SK-N-SH treated with all-trans-retinoic acid at 6 μM for 48 hours (cell line): ENCODE results near the gene SAXO1.

ENCODE experiments used
- ATAC-seq: fragments of 200-7000 bp; cut with Tn5 transposase; 3 replicates; pipeline ENCODE4 v1.9.1; 2020; ENCODE audit warnings: mild to moderate bottlenecking, moderate library complexity
- ARNTL ChIP-seq: fragments of 450-650 bp; formaldehyde crosslinking; IDR thresholded peaks from 2 replicates; pipeline ENCODE4 v1.5.0; 2020; ENCODE audit warnings: low read depth, mild to moderate bottlenecking, moderate library complexity, borderline replicate concordance
- BACH2 ChIP-seq: fragments of 250-450 bp; sonication (Bioruptor Pico); IDR thresholded peaks from 2 replicates; pipeline ENCODE4 v1.9.0; 2021; ENCODE audit warnings: mild to moderate bottlenecking, borderline replicate concordance
- CSDC2 ChIP-seq: fragments of 250-450 bp; sonication (Bioruptor Pico); IDR thresholded peaks from 2 replicates; pipeline ENCODE4 v1.5.0; 2020; ENCODE audit warnings: mild to moderate bottlenecking, moderate library complexity
- ESRRG ChIP-seq: fragments of 250-450 bp; sonication (Bioruptor Pico); IDR thresholded peaks from 2 replicates; pipeline ENCODE4 v1.6.1; 2021; ENCODE audit warnings: mild to moderate bottlenecking
- GLIS3 ChIP-seq: fragments of 250-450 bp; sonication (Bioruptor Pico); IDR thresholded peaks from 2 replicates; pipeline ENCODE4 v1.5.0; 2020; ENCODE audit warnings: mild to moderate bottlenecking, moderate library complexity
- ISL1 ChIP-seq: fragments of 250-450 bp; sonication (Bioruptor Pico); IDR thresholded peaks from 2 replicates; pipeline ENCODE4 v2.1.2; 2022; ENCODE audit warnings: mild to moderate bottlenecking, moderate library complexity
- OSR1 ChIP-seq: fragments of 250-450 bp; sonication (Bioruptor Pico); IDR thresholded peaks from 2 replicates; pipeline ENCODE4 v1.8.0; 2022; ENCODE audit warnings: moderate library complexity, mild to moderate bottlenecking, inconsistent platforms
- RARB ChIP-seq: fragments of 250-450 bp; sonication (Bioruptor Pico); IDR thresholded peaks from 2 replicates; pipeline ENCODE4 v1.8.0; 2021; ENCODE audit warnings: mild to moderate bottlenecking, moderate library complexity
- SNAI2 ChIP-seq: fragments of 250-450 bp; sonication (Bioruptor Pico); IDR thresholded peaks from 2 replicates; pipeline ENCODE4 v1.5.0; 2020; ENCODE audit warnings: mild to moderate bottlenecking, moderate library complexity
- TCF4 ChIP-seq: fragments of 250-450 bp; sonication (Bioruptor Pico); IDR thresholded peaks from 2 replicates; pipeline ENCODE4 v1.8.0; 2021; ENCODE audit warnings: mild to moderate bottlenecking, moderate library complexity, borderline replicate concordance
- TOX ChIP-seq: fragments of 250-450 bp; sonication (Bioruptor Pico); IDR thresholded peaks from 2 replicates; pipeline ENCODE4 v1.8.0; 2021; ENCODE audit warnings: mild to moderate bottlenecking, moderate library complexity, borderline replicate concordance
- ZC3H10 ChIP-seq: fragments of 250-450 bp; sonication (Bioruptor Pico); IDR thresholded peaks from 2 replicates; pipeline ENCODE4 v1.5.1; 2021; ENCODE audit warnings: mild to moderate bottlenecking, moderate library complexity
- ZFP30 ChIP-seq: fragments of 450-650 bp; formaldehyde crosslinking; IDR thresholded peaks from 2 replicates; pipeline ENCODE4 v1.5.0; 2022; ENCODE audit warnings: mild to moderate bottlenecking, moderate library complexity
- ZNF565 ChIP-seq: fragments of 450-650 bp; formaldehyde crosslinking; conservative IDR thresholded peaks from 2 replicates; pipeline ENCODE4 v1.5.0; 2020; ENCODE audit warnings: low read depth, mild to moderate bottlenecking, moderate library complexity
- ZNF70 ChIP-seq: fragments of 450-650 bp; formaldehyde crosslinking; IDR thresholded peaks from 2 replicates; pipeline ENCODE4 v1.5.0; 2020; ENCODE audit warnings: mild to moderate bottlenecking, moderate library complexity
- ZNF8 ChIP-seq: fragments of 450-650 bp; formaldehyde crosslinking; IDR thresholded peaks from 2 replicates; pipeline ENCODE4 v1.5.0; 2020; ENCODE audit warnings: mild to moderate bottlenecking, moderate library complexity
- TF ChIP-seq, protein P1 (sequence below): fragments of 250-450 bp; sonication (Bioruptor Pico); IDR thresholded peaks from 2 replicates; pipeline ENCODE4 v1.5.0; 2020; ENCODE audit warnings: mild to moderate bottlenecking, moderate library complexity
- TF ChIP-seq, protein P2 (sequence below): fragments of 250-450 bp; sonication (Bioruptor Pico); IDR thresholded peaks from 2 replicates; pipeline ENCODE4 v1.5.1; 2021; ENCODE audit warnings: mild to moderate bottlenecking, moderate library complexity
- TF ChIP-seq, protein P3 (sequence below): fragments of 250-450 bp; sonication (Bioruptor Pico); IDR thresholded peaks from 2 replicates; pipeline ENCODE4 v1.5.1; 2020; ENCODE audit warnings: low read depth, mild to moderate bottlenecking, moderate library complexity
- TF ChIP-seq, protein P4 (sequence below): fragments of 250-450 bp; sonication (Bioruptor Pico); IDR thresholded peaks from 2 replicates; pipeline ENCODE4 v1.8.0; 2021; ENCODE audit warnings: low read depth, mild to moderate bottlenecking, moderate library complexity, borderline replicate concordance

Gene SAXO1, protein sequence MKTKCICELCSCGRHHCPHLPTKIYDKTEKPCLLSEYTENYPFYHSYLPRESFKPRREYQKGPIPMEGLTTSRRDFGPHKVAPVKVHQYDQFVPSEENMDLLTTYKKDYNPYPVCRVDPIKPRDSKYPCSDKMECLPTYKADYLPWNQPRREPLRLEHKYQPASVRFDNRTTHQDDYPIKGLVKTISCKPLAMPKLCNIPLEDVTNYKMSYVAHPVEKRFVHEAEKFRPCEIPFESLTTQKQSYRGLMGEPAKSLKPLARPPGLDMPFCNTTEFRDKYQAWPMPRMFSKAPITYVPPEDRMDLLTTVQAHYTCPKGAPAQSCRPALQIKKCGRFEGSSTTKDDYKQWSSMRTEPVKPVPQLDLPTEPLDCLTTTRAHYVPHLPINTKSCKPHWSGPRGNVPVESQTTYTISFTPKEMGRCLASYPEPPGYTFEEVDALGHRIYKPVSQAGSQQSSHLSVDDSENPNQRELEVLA

DNA sequence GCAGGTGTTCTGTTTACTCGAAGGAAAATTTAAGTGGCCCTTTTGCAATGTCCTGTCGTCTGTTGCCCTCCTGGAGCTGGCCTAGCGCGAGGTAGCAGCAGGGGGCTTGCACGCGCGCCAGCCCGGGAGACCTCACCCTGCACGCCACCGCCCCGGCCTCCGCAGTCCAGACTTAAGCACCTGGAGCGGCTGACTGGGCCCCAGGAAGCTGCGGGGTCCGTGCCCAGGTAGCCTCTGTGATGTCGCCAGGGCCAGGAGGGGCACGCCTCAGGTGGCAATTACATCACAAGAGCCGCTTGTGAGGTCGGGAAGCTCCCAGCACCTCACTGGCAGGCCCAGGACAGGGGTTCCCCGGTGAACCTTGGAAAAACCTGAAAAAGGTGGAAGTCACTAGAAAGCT, at the start of gene SAXO1:
TSS of gene SAXO1 (minus strand) at position 195 of the 400 bp plus-strand sequence. CDS start 301 bp downstream, outside the sequence.
- TF ChIP-seq ESRRG (CRISPR knock-in tag), result no peak
- no peak for TF ChIP-seq ZNF70 (CRISPR knock-in tag)
- TF ChIP-seq CSDC2 (CRISPR knock-in tag), result no peak
- no peak for TF ChIP-seq ARNTL
- TF ChIP-seq, protein P1, sequence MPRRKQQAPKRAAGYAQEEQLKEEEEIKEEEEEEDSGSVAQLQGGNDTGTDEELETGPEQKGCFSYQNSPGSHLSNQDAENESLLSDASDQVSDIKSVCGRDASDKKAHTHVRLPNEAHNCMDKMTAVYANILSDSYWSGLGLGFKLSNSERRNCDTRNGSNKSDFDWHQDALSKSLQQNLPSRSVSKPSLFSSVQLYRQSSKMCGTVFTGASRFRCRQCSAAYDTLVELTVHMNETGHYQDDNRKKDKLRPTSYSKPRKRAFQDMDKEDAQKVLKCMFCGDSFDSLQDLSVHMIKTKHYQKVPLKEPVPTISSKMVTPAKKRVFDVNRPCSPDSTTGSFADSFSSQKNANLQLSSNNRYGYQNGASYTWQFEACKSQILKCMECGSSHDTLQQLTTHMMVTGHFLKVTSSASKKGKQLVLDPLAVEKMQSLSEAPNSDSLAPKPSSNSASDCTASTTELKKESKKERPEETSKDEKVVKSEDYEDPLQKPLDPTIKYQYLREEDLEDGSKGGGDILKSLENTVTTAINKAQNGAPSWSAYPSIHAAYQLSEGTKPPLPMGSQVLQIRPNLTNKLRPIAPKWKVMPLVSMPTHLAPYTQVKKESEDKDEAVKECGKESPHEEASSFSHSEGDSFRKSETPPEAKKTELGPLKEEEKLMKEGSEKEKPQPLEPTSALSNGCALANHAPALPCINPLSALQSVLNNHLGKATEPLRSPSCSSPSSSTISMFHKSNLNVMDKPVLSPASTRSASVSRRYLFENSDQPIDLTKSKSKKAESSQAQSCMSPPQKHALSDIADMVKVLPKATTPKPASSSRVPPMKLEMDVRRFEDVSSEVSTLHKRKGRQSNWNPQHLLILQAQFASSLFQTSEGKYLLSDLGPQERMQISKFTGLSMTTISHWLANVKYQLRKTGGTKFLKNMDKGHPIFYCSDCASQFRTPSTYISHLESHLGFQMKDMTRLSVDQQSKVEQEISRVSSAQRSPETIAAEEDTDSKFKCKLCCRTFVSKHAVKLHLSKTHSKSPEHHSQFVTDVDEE (CRISPR knock-in tag), result no peak
- TF ChIP-seq, protein P2, sequence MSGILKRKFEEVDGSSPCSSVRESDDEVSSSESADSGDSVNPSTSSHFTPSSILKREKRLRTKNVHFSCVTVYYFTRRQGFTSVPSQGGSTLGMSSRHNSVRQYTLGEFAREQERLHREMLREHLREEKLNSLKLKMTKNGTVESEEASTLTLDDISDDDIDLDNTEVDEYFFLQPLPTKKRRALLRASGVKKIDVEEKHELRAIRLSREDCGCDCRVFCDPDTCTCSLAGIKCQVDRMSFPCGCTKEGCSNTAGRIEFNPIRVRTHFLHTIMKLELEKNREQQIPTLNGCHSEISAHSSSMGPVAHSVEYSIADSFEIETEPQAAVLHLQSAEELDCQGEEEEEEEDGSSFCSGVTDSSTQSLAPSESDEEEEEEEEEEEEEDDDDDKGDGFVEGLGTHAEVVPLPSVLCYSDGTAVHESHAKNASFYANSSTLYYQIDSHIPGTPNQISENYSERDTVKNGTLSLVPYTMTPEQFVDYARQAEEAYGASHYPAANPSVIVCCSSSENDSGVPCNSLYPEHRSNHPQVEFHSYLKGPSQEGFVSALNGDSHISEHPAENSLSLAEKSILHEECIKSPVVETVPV (CRISPR knock-in tag), result no peak
- TF ChIP-seq ZNF8 (CRISPR knock-in tag), result no peak
- TF ChIP-seq GLIS3 (CRISPR knock-in tag), result no peak
- TF ChIP-seq TOX (CRISPR knock-in tag), result no peak
- TF ChIP-seq ISL1 (CRISPR knock-in tag), result no peak
- no peak for TF ChIP-seq ZC3H10 (CRISPR knock-in tag)
- no peak for TF ChIP-seq OSR1 (CRISPR knock-in tag)
- TF ChIP-seq SNAI2 (CRISPR knock-in tag), result no peak
- ATAC-seq, result no peak

DNA sequence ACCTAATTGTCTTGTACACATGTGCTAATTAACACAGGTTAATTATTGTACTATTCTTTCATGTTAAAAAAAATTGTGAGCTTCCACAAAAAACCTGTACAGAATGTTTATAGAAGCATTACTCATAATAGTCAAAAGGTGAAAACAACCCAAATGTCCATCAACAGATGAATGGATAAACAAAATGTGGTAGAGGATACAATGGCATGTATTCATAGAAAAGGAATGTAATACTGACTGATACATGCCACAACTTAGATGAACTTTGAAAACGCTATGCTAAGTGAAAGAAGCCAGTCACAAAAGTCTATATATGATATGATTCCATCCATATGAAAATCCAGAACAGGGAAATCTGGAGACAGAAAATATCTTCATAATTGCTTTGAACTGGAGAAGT, 41.8 kb upstream of the SAXO1 start:
- TF ChIP-seq RARB (CRISPR knock-in tag) (no peak), ESRRG (CRISPR knock-in tag) (no peak), TCF4 (CRISPR knock-in tag) (no peak), ZNF70 (CRISPR knock-in tag) (no peak), TOX (CRISPR knock-in tag) (no peak), ZNF565 (CRISPR knock-in tag) (no peak), BACH2 (CRISPR knock-in tag) (no peak), ARNTL (no peak), ZFP30 (CRISPR knock-in tag) (no peak), ZC3H10 (CRISPR knock-in tag) (no peak), GLIS3 (CRISPR knock-in tag) (no peak), SNAI2 (CRISPR knock-in tag) (no peak), OSR1 (CRISPR knock-in tag) (no peak), ZNF8 (CRISPR knock-in tag) (no peak)
- TF ChIP-seq, protein P3, sequence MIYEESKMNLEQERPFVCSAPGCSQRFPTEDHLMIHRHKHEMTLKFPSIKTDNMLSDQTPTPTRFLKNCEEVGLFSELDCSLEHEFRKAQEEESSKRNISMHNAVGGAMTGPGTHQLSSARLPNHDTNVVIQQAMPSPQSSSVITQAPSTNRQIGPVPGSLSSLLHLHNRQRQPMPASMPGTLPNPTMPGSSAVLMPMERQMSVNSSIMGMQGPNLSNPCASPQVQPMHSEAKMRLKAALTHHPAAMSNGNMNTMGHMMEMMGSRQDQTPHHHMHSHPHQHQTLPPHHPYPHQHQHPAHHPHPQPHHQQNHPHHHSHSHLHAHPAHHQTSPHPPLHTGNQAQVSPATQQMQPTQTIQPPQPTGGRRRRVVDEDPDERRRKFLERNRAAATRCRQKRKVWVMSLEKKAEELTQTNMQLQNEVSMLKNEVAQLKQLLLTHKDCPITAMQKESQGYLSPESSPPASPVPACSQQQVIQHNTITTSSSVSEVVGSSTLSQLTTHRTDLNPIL (CRISPR knock-in tag), result no peak
- TF ChIP-seq, protein P4, sequence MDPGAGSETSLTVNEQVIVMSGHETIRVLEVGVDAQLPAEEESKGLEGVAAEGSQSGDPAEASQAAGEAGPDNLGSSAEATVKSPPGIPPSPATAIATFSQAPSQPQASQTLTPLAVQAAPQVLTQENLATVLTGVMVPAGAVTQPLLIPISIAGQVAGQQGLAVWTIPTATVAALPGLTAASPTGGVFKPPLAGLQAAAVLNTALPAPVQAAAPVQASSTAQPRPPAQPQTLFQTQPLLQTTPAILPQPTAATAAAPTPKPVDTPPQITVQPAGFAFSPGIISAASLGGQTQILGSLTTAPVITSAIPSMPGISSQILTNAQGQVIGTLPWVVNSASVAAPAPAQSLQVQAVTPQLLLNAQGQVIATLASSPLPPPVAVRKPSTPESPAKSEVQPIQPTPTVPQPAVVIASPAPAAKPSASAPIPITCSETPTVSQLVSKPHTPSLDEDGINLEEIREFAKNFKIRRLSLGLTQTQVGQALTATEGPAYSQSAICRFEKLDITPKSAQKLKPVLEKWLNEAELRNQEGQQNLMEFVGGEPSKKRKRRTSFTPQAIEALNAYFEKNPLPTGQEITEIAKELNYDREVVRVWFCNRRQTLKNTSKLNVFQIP, result no peak
- TF ChIP-seq, protein P2 (CRISPR knock-in tag), result no peak
- TF ChIP-seq, protein P1 (CRISPR knock-in tag), result no peak
- ATAC-seq, result no peak
